IMR-90 (cell line): ENCODE data around the gene DCHS1. TPM values are rescaled to one million over a fixed set of nuclear protein-coding genes. Genes with fewer than 3 reads are reported as not detected.

ENCODE experiments used
- CEBPB ChIP-seq: IDR thresholded peaks from 2 replicates; pipeline ENCODE4 v1.6.1; 2012; ENCODE audit warnings: low read depth, low read length, improper control_type of control experiment
- MXI1 ChIP-seq: IDR thresholded peaks from 2 replicates; pipeline ENCODE4 v1.6.1; 2012; ENCODE audit warnings: low read depth, mild to moderate bottlenecking, low read length, moderate library complexity, borderline replicate concordance
- SMC3 ChIP-seq: fragments of 150-350 bp; IDR thresholded peaks from 2 replicates; pipeline ENCODE4 v1.6.1; 2016; ENCODE audit warnings: low read depth, mild to moderate bottlenecking, antibody characterized with exemption, low read length, moderate library complexity
- polyA plus RNA-seq, 3 experiments: library from polyadenylated mRNA; depleted of rRNA; stranded (reverse); fragments of >200 nt; gene quantifications; 2 replicates each; pipeline ENCODE4 v1.2.3, GENCODE V29; 2012; ENCODE audit warnings: low replicate concordance in 1 of 3
- total RNA-seq: library from RNA; depleted of rRNA; stranded (reverse); fragments of >200 nt; gene quantifications from 2 replicates; pipeline ENCODE4 v1.2.3, GENCODE V29; 2012
- TF ChIP-seq, protein P1 (sequence below): fragments of 150-350 bp; IDR thresholded peaks from 2 replicates; pipeline ENCODE4 v1.6.1; 2017; ENCODE audit warnings: mild to moderate bottlenecking, antibody characterized with exemption, low read length, low read depth

The DCHS1 gene
- total and polyA plus RNA-seq, 2 of the 4 experiments (the other 2 are of a cell fraction) = 1.4 to 3.3 TPM

DNA sequence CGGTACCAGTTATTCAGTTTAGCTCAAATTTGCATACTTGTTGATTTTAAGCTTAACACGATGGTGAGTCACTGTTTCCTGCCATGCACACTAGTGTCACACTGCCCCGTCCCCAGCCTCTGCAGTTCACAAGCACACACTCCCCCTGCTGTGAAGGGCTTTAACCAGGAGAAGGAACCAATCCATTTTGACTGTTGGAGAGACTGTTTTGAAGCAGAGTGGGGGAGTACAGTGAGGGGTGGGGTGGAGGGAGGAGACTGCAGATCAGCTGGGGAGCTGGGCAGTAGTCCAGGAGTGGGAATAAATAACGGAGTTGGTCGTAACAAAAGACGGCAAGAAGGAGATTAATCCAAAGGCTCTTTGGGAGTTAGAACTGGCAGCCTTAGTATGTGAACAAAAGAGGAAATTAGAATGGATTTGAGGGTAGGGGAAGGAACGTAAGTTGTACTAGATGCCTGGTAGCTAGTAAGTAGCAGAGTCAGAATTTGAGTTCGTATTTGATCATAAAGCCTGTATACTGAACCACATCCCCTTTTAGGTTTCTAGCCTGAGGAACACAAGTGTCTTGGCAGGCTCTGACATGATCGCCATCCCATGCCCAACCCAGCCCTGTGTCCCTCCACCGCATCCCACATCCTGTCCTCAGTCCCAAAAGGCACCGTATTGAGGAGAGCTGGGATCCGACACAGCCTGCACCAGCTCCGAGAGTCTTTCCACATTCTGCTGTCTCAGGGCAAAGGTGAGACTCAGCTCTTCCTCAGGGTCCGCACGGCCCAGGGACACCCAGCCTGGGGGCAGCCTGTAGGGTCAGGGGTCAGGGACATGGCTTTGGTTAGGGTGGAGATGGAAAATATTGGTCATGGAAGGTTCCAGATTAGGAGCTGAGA is 37.2 kb downstream of the DCHS1 start (continued):
- TF ChIP-seq, protein P1, sequence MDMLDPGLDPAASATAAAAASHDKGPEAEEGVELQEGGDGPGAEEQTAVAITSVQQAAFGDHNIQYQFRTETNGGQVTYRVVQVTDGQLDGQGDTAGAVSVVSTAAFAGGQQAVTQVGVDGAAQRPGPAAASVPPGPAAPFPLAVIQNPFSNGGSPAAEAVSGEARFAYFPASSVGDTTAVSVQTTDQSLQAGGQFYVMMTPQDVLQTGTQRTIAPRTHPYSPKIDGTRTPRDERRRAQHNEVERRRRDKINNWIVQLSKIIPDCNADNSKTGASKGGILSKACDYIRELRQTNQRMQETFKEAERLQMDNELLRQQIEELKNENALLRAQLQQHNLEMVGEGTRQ = peak; percentile 28; the same call in 1 of the 2 replicates
- TF ChIP-seq CEBPB (no peak), SMC3 (peak; percentile 18; the same call in 1 of the 2 replicates), MXI1 (peak; percentile 71)
